Measurements from ENCODE around the gene BPIFB1.

The BPIFB1 gene

GRCh38 chr20:33332905-33333456 is 50.0 kb downstream of the BPIFB1 start:
- no peak for DNase-seq

DNA sequence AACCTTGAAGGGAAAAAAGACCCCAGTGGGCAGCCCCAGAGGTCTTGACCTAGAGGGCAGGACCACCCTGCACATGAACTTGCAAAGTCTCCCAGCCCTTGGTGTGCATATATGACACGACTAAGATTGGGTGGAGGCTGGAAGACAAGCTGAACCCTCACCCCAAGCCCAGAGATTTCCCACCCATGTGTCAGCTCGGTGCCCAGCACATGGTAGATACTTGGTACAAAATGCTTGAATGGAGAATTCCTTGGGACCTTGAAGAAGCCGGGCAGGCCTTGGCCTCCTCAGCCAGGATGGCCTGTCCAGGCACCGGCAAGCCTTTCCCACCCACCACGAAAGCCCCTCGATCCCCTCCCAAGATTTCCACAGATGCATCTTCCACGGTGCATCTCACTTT is 50.6 kb downstream of the BPIFB1 start:
- no peak for DNase-seq

- DNase-seq, result no peak
Measured at GRCh38 chr20:33334111-33334510, 51.1 kb downstream of the BPIFB1 start.

GRCh38 chr20:33336375-33336774 is 53.4 kb downstream of the BPIFB1 start:
- DNase-seq, result no peak

DNA sequence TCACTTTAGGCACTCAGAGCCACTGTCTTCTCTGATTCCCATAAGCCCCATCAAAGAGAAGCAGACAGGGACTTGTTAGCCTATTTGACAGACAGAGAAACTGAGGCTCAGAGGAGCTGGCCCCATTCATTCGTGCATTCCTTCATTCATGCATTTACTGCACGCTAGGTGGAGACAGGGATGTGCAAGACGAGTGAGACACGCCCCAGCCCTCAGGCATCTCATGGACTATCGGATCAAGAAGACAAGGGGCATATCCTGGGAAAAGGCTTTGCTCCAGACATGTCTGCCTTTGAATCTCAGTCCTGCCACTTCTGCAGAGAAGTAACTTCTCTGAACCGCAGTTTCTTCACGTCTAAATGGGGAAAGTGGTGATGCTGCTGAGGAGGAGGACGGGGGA is 54.1 kb downstream of the BPIFB1 start:
- DNase-seq, result no peak

DNA sequence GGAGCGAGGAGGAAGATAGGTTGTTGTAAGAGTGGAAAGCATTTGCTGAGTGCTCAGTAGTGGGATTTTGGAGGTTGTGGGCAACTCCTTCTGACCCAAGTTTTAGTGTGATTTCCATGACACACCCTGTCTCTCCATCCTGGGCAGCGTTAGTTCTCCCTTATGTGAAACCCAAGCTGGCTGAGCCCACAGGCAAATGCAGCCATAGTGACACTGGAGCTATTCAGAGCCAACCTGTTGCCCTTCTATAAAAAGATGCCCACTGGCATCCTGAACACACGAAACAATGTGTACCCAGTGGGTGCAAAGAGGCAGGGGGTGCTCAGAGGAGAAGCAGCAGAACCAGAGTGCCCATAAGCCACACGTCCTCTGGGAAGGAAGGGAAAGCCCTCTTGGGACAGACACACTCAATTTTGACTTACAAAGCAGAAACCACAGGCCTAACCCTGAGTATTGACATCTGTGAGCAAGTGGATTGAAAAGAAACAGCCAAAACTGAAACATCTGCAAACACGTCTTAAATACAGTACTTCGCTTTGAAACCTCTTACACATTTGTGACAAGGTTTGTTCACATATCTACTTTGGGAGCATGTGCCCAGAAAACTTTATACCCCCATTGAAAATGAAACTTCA is 54.6 kb downstream of the BPIFB1 start:
- no peak for DNase-seq

DNA sequence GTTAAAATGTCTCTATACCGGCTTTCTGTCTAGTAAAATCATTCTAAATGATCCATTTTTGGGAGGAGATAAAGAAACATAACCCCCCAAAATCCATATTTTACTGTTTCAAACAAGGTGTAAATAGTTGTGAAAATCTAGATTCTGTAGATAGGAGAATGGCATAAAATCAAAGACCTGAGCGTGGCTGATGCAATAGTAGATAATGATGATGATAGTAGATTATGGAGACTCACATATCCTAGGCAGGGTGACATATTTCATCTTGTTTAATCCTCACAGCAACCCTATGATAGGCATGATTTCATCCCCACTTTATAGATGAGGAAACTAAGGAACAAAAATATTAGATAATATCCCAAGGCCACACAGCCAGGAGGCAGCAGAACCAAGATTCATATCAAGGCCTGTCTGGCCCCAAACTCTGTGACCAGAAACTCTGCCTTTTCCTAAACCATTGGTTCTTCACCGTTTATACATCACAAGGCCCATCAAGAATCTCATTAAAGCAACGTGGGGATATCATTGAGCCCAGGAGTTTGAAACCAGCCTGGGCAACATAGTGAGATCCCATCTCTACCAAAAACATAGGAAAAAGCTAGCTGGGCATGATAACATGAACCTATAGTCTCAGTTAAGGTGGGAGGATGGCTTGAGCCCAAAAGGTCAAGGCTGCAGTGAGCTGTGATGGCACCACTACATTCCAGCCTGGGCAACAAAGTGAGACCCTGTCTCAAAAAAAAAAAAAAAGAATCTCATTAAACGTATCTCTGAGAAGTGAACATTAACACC is 55.6 kb downstream of the BPIFB1 start:
- DNase-seq, result no peak

DNA sequence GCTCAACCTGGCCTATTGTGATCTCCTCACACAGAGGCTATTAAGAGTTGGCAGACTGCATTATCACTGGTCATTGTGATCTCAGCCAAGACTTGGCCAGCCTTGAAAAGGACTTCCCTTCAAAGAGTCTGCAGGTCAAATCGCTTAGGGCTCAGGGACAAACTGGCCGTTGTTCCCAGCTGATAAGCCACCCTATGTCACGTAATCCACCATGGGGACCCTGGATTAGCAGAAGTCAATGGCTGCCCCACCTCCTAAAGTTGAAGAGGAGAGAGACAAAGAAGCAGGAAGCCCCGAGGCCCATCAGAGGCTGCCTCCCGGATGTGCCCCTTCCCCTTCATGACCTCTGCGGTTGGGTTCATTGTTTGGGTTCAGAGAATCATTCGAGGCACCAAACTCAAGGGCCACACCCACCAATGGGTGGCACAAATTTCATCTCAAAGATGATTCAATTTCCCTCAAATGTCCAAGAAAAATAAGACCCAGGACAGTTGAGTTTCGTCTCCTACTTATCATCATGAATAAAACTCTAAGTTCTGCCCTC is 56.6 kb downstream of the BPIFB1 start:
- no peak for DNase-seq

GRCh38 chr20:33343521-33343920 is 60.5 kb downstream of the BPIFB1 start:
- DNase-seq, result no peak

- DNase-seq, result no peak
Measured at GRCh38 chr20:33345342-33345741, 62.3 kb downstream of the BPIFB1 start.

GRCh38 chr20:33348136-33348937 is 65.3 kb downstream of the BPIFB1 start:
- no peak for DNase-seq

- no peak for DNase-seq
Measured at GRCh38 chr20:33349493-33349892, 66.5 kb downstream of the BPIFB1 start.

GRCh38 chr20:33351696-33352095 is 68.7 kb downstream of the BPIFB1 start:
- DNase-seq, result no peak

DNA sequence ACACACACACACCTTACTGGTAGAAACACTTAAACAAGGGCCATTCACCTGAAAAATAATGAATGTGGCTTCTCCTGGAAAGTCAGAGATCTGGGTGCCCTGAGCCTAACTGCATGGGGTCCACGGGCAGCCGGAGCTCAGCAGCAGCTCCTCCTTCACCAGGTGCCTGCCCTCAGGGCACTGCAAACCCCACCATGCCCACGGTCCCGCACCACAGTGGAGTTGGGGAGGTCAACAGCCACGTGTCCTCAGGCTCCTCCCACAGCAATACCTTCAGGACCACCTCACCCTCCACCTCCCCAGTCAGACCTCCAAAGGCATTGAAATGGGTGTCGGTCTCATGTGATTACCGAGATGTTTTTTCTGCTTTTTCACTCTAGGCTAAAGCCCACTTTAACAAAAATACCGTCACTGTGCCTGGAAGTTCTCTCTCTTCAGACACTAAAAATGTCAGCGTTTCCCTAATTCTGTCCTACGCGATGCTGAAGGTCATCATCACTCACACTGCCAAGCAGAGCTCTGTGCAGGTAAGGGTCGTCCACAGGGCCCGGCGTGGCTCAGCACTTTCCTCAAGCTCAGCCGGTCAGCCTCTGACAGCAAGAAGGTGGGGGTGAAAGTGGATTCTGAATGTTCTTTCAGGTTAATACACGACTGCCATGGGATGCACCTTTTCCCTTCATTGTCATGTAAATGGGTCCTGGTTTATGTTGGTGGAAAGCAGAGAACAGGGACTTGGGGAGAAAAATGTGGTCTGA is 69.4 kb downstream of the BPIFB1 start:
- DNase-seq, result no peak

GRCh38 chr20:33353013-33353402 is 70.0 kb downstream of the BPIFB1 start:
- no peak for DNase-seq

All from inflammatory macrophage treated with lipopolysaccharide for 4 hours (primary cell).